ENCODE measurements around the gene POLR2E. TPM values are rescaled to one million over a fixed set of nuclear protein-coding genes. Genes with fewer than 3 reads are reported as not detected.
"Not testable (repeated sequence)": the region's sequence is repeated elsewhere in the genome, so short reads cannot be mapped to it uniquely, and the experiment has no call there.

The POLR2E gene
- total and polyA plus RNA-seq, 2 donors = 79.0 to 84.0 TPM

GRCh38 chr19:1114728-1115127 lies 19.6 kb upstream of the POLR2E start:
- not testable (repeated sequence) for H3K4me3 ChIP-seq (ENCODE audit: low read length in 2 of 2); DNase-seq (ENCODE audit: low read depth in 6 of 9, low spot score in 9 of 9); H3K27ac ChIP-seq (ENCODE audit: low read depth in 1 of 2, low read length in 1 of 2); H3K9me3 ChIP-seq (ENCODE audit: control insufficient read depth in 2 of 2, insufficient read depth in 1 of 2, low read length in 1 of 2); H3K27me3 ChIP-seq (ENCODE audit: control insufficient read depth in 2 of 2, insufficient read depth in 1 of 2, low read length in 1 of 2)
- H3K36me3 ChIP-seq (ENCODE audit: control insufficient read depth in 2 of 2, insufficient read depth in 2 of 2, low read length in 1 of 2) = peaks cover 66 to 87% of the 10 kb centered on the region in 2 donors
- peaks cover 3 to 11% of the 10 kb centered on the region in 2 donors for H3K4me1 ChIP-seq (ENCODE audit: control insufficient read depth in 2 of 2, insufficient read depth in 2 of 2, low read length in 2 of 2)
- WGBS = 97% methylated on average over 9 of the region's 9 CpGs

- H3K36me3 ChIP-seq (ENCODE audit: control insufficient read depth in 2 of 2, insufficient read depth in 2 of 2, low read length in 1 of 2) = peaks cover 61 to 87% of the 10 kb centered on the region in 2 donors
- no peaks in the 10 kb centered on the region for H3K27me3 ChIP-seq (ENCODE audit: control insufficient read depth in 2 of 2, insufficient read depth in 1 of 2, low read length in 1 of 2)
- H3K4me3 ChIP-seq (ENCODE audit: low read length in 2 of 2) = no peak overlapping the region
- no peak for DNase-seq (ENCODE audit: low read depth in 6 of 9, low spot score in 9 of 9)
- H3K27ac ChIP-seq (ENCODE audit: low read depth in 1 of 2, low read length in 1 of 2) = no peak overlapping the region
- peaks cover 3 to 11% of the 10 kb centered on the region in 2 donors for H3K4me1 ChIP-seq (ENCODE audit: control insufficient read depth in 2 of 2, insufficient read depth in 2 of 2, low read length in 2 of 2)
- WGBS = 97% methylated on average over 25 of the region's 25 CpGs
- no peaks in the 10 kb centered on the region for H3K9me3 ChIP-seq (ENCODE audit: control insufficient read depth in 2 of 2, insufficient read depth in 1 of 2, low read length in 1 of 2)
Observed at GRCh38 chr19:1113986-1114483, 18.9 kb upstream of the POLR2E start.

GRCh38 chr19:1113030-1113985 lies 18.1 kb upstream of the POLR2E start:
- no peak overlapping the region for H3K27ac ChIP-seq (ENCODE audit: low read depth in 1 of 2, low read length in 1 of 2)
- H3K4me3 ChIP-seq (ENCODE audit: low read length in 2 of 2) = peak overlapping the region in 1 of 2 donors; percentile 31
- H3K9me3 ChIP-seq (ENCODE audit: control insufficient read depth in 2 of 2, insufficient read depth in 1 of 2, low read length in 1 of 2) = no peaks in the 10 kb centered on the region
- peaks cover 62 to 85% of the 10 kb centered on the region in 2 donors for H3K36me3 ChIP-seq (ENCODE audit: control insufficient read depth in 2 of 2, insufficient read depth in 2 of 2, low read length in 1 of 2)
- H3K4me1 ChIP-seq (ENCODE audit: control insufficient read depth in 2 of 2, insufficient read depth in 2 of 2, low read length in 2 of 2) = peaks cover 3 to 11% of the 10 kb centered on the region in 2 donors
- no peaks in the 10 kb centered on the region for H3K27me3 ChIP-seq (ENCODE audit: control insufficient read depth in 2 of 2, insufficient read depth in 1 of 2, low read length in 1 of 2)
- WGBS = 46% methylated on average over 44 of the region's 44 CpGs
- peak; percentile 58 to 87 (median 79) for DNase-seq (ENCODE audit: low read depth in 6 of 9, low spot score in 9 of 9)

- Histone ChIP-seq H3K27me3 (ENCODE audit: control insufficient read depth in 2 of 2, insufficient read depth in 1 of 2, low read length in 1 of 2) (no peaks in the 10 kb centered on the region), H3K27ac (ENCODE audit: low read depth in 1 of 2, low read length in 1 of 2) (no peak overlapping the region), H3K9me3 (ENCODE audit: control insufficient read depth in 2 of 2, insufficient read depth in 1 of 2, low read length in 1 of 2) (no peaks in the 10 kb centered on the region), H3K4me3 (ENCODE audit: low read length in 2 of 2) (no peak overlapping the region), H3K36me3 (ENCODE audit: control insufficient read depth in 2 of 2, insufficient read depth in 2 of 2, low read length in 1 of 2) (peaks cover 55 to 85% of the 10 kb centered on the region in 2 donors), H3K4me1 (ENCODE audit: control insufficient read depth in 2 of 2, insufficient read depth in 2 of 2, low read length in 2 of 2) (peaks cover 3 to 11% of the 10 kb centered on the region in 2 donors)
- WGBS = 94% methylated on average over 71 of the region's 71 CpGs
- no peak for DNase-seq (ENCODE audit: low read depth in 6 of 9, low spot score in 9 of 9)
Observed at GRCh38 chr19:1112268-1113029, 17.3 kb upstream of the POLR2E start.

- Histone ChIP-seq H3K4me1 (ENCODE audit: control insufficient read depth in 2 of 2, insufficient read depth in 2 of 2, low read length in 2 of 2) (peaks cover 3 to 11% of the 10 kb centered on the region in 2 donors), H3K36me3 (ENCODE audit: control insufficient read depth in 2 of 2, insufficient read depth in 2 of 2, low read length in 1 of 2) (peaks cover 55 to 85% of the 10 kb centered on the region in 2 donors), H3K27me3 (ENCODE audit: control insufficient read depth in 2 of 2, insufficient read depth in 1 of 2, low read length in 1 of 2) (no peaks in the 10 kb centered on the region), H3K9me3 (ENCODE audit: control insufficient read depth in 2 of 2, insufficient read depth in 1 of 2, low read length in 1 of 2) (no peaks in the 10 kb centered on the region), H3K27ac (ENCODE audit: low read depth in 1 of 2, low read length in 1 of 2) (no peak overlapping the region), H3K4me3 (ENCODE audit: low read length in 2 of 2) (no peak overlapping the region)
- DNase-seq (ENCODE audit: low read depth in 6 of 9, low spot score in 9 of 9) = no peak
- WGBS = 98% methylated on average over 18 of the region's 18 CpGs
Observed at GRCh38 chr19:1111641-1112267, 16.6 kb upstream of the POLR2E start.

GRCh38 chr19:1110809-1111640 lies 15.8 kb upstream of the POLR2E start:
- Histone ChIP-seq H3K27ac (ENCODE audit: low read depth in 1 of 2, low read length in 1 of 2) (no peak overlapping the region), H3K4me1 (ENCODE audit: control insufficient read depth in 2 of 2, insufficient read depth in 2 of 2, low read length in 2 of 2) (peaks cover 3 to 11% of the 10 kb centered on the region in 2 donors), H3K36me3 (ENCODE audit: control insufficient read depth in 2 of 2, insufficient read depth in 2 of 2, low read length in 1 of 2) (peaks cover 56 to 85% of the 10 kb centered on the region in 2 donors), H3K4me3 (ENCODE audit: low read length in 2 of 2) (no peak overlapping the region), H3K27me3 (ENCODE audit: control insufficient read depth in 2 of 2, insufficient read depth in 1 of 2, low read length in 1 of 2) (no peaks in the 10 kb centered on the region), H3K9me3 (ENCODE audit: control insufficient read depth in 2 of 2, insufficient read depth in 1 of 2, low read length in 1 of 2) (no peaks in the 10 kb centered on the region)
- DNase-seq (ENCODE audit: low read depth in 6 of 9, low spot score in 9 of 9) = no peak
- WGBS = 98% methylated on average over 18 of the region's 18 CpGs

GRCh38 chr19:1109697-1110671 lies 14.8 kb upstream of the POLR2E start:
- DNase-seq (ENCODE audit: low read depth in 6 of 9, low spot score in 9 of 9) = no peak
- Histone ChIP-seq H3K4me3 (ENCODE audit: low read length in 2 of 2) (no peak overlapping the region), H3K36me3 (ENCODE audit: control insufficient read depth in 2 of 2, insufficient read depth in 2 of 2, low read length in 1 of 2) (peaks cover 54 to 78% of the 10 kb centered on the region in 2 donors), H3K27me3 (ENCODE audit: control insufficient read depth in 2 of 2, insufficient read depth in 1 of 2, low read length in 1 of 2) (peaks cover 0 to 1% of the 10 kb centered on the region in 2 donors), H3K4me1 (ENCODE audit: control insufficient read depth in 2 of 2, insufficient read depth in 2 of 2, low read length in 2 of 2) (peaks cover 9 to 17% of the 10 kb centered on the region in 2 donors), H3K9me3 (ENCODE audit: control insufficient read depth in 2 of 2, insufficient read depth in 1 of 2, low read length in 1 of 2) (no peaks in the 10 kb centered on the region), H3K27ac (ENCODE audit: low read depth in 1 of 2, low read length in 1 of 2) (no peak overlapping the region)
- WGBS = 98% methylated on average over 54 of the region's 54 CpGs
